Brain microvascular endothelial cell (primary cell): ENCODE measurements around the gene STX12.
"Not testable (repeated sequence)": the region's sequence is repeated elsewhere in the genome, so short reads cannot be mapped to it uniquely, and the experiment has no call there.

Source experiments
- DNase-seq: peaks from one replicate; pipeline ENCODE4 v3.0.0-alpha.2; 2020
- H3K27ac ChIP-seq: fragments of 250-450 bp; sonication (Bioruptor Pico); 2 replicates; pipeline ENCODE4 v1.5.1; 2020; ENCODE audit warnings: mild to moderate bottlenecking, moderate library complexity
- H3K27me3 ChIP-seq: fragments of 250-450 bp; sonication (Bioruptor Pico); replicated peaks from 2 replicates; pipeline ENCODE4 v1.5.1; 2020; ENCODE audit warnings: mild to moderate bottlenecking
- H3K36me3 ChIP-seq: fragments of 250-450 bp; sonication (Bioruptor Pico); replicated peaks from 2 replicates; pipeline ENCODE4 v1.5.1; 2020; ENCODE audit warnings: mild to moderate bottlenecking
- H3K4me3 ChIP-seq: 2 replicates; pipeline ENCODE4 v1.5.1; 2011; ENCODE audit warnings: low read depth, mild to moderate bottlenecking, control low read depth, low read length, moderate library complexity
- in situ Hi-C: cut with HindIII; loops from 2 replicates; pipeline ENCODE4 v1.10.0; 2017; ENCODE audit warnings: low sequenced_read_pairs, low pct_ligation_motif_present
- TF ChIP-seq, protein P1 (sequence below): IDR thresholded peaks from 2 replicates; pipeline ENCODE4 v1.5.1; 2011; ENCODE audit warnings: low read depth, mild to moderate bottlenecking, moderate library complexity, low read length, control low read depth, inconsistent platforms; ENCODE audit errors: missing control alignments

Gene STX12

GRCh38 chr1:27772036-27772931 lies 735 bp upstream of the STX12 start:
- no peaks in the 10 kb centered on the region for H3K36me3 ChIP-seq
- H3K4me3 ChIP-seq, result peak overlapping the region; percentile 93
- H3K27ac ChIP-seq, result peak overlapping the region; percentile 73
- no peak for DNase-seq
- no peaks in the 10 kb centered on the region for H3K27me3 ChIP-seq
- TF ChIP-seq, protein P1, sequence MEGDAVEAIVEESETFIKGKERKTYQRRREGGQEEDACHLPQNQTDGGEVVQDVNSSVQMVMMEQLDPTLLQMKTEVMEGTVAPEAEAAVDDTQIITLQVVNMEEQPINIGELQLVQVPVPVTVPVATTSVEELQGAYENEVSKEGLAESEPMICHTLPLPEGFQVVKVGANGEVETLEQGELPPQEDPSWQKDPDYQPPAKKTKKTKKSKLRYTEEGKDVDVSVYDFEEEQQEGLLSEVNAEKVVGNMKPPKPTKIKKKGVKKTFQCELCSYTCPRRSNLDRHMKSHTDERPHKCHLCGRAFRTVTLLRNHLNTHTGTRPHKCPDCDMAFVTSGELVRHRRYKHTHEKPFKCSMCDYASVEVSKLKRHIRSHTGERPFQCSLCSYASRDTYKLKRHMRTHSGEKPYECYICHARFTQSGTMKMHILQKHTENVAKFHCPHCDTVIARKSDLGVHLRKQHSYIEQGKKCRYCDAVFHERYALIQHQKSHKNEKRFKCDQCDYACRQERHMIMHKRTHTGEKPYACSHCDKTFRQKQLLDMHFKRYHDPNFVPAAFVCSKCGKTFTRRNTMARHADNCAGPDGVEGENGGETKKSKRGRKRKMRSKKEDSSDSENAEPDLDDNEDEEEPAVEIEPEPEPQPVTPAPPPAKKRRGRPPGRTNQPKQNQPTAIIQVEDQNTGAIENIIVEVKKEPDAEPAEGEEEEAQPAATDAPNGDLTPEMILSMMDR, result no peak
- in situ Hi-C loops, result no loop called here

DNA sequence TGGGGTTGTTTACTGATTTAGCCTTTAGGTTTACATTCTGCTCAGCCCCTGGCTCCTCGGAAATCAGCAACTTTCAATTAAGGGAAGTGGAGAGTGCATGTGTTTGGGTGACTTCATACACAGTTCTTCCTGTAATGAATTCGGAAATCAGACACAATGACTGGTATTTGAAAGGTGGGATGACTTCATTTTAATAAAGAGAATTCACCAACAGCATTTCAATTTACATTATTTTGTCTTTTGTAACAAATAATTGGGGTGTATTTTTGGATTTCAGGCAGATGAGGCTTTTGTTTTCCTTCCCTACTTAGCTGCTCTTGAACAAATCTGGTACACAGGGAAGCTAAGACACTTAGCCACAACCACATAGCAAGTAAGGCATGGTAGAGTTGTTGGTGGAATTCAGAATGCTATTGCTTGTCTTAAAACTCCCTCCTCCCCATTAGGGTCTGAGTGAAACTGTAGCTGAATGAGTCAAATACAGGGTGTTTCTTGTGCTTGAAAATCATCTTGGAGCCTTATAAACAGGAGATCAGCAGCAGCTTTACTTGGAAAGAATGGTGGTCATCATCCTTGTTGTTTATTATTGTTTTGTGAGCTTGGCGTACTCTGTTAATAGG lies 917 bp downstream of the STX12 start:
- Histone ChIP-seq H3K27ac (peak overlapping the region; percentile 44), H3K36me3 (no peaks in the 10 kb centered on the region), H3K27me3 (no peaks in the 10 kb centered on the region), H3K4me3 (peak overlapping the region; percentile 93)
- no peak for DNase-seq
- TF ChIP-seq, protein P1, result no peak
- in situ Hi-C loops, result no loop called here

DNA sequence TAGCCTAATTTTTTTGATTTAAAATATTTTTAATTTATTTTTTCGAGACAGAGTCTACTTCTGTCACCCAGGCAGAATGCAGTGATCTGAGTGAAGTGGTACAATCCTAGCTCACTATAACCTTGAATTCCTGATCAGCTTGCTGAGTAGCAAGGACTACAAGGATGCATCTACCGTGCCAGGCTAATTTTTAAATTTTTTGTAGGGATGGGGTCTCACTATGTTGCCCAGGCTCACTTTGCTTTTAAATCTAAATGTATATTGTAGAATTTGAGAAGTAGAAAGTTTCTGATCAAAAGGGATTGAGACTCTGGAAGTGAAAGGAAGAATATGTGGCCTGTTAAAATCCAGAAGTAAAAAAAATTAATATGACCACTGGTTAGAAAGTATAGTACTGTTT lies 1.6 kb downstream of the STX12 start:
- no peak overlapping the region for H3K4me3 ChIP-seq
- H3K27me3 ChIP-seq, result no peaks in the 10 kb centered on the region
- in situ Hi-C loops, result no loop called here
- H3K36me3 ChIP-seq, result no peaks in the 10 kb centered on the region
- DNase-seq, result no peak
- no peak overlapping the region for H3K27ac ChIP-seq
- TF ChIP-seq, protein P1, result no peak

DNA sequence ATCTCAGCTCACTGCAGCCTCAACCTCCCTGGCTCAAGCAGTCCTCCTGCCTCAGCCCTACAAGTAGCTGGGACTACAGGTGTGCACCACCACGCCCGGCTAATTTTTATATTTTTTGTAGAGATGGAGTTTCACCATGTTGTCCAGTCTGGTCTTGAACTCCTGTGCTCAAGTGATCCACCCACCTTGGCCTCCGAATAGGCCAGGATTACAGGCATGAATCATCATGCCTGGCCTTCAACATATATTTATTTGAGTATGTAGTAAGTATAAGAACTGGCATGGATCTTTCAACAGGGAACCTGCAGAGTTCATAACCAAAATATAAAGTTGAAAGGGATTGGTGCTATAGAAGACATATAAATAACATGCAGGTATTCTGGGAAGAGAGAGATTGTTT lies 2.3 kb downstream of the STX12 start:
- H3K27ac ChIP-seq, H3K36me3 ChIP-seq, H3K27me3 ChIP-seq, DNase-seq, H3K4me3 ChIP-seq, in situ Hi-C loops: not testable (repeated sequence)

DNA sequence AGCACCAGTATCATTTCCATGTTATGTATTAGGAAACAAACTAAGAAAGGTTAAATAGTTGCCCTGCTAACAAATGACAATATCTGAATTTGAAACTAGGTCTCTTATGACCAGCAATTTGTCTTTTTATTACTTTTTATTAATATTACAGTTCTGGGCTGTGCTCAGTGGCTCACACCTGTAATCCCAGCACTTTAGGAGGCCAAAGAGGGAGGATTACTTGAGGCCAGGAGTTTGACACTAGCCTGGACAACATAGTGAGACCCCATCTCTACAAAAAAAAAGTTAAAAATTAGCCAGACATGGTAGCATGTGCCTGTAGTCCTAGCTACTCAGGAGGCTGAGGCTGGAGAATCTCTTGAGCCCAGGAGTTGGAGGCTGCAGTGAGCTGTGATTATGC lies 3.3 kb downstream of the STX12 start:
- H3K36me3 ChIP-seq, in situ Hi-C loops, H3K27ac ChIP-seq: not testable (repeated sequence)

DNA sequence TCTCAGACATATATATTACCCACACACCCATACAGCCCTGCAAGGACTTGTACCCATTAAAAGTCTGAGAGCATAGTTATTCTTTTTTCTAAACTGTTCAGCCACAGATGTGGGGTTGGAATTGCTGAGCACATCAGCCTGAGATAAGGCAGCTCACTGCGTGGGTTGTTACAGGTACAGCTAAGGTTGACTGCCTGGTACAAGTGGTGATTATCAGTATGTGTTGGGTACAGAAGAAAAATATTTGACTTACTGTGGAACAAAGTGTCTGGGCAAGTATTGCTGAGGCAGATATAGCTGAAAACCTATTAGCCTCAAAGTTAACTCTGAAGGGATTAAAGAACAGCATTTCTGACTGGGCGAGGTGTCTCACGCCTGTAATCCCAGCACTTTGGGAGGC lies 5.0 kb downstream of the STX12 start:
- H3K27ac ChIP-seq, result no peak overlapping the region
- no peak overlapping the region for H3K4me3 ChIP-seq
- H3K36me3 ChIP-seq, result no peaks in the 10 kb centered on the region
- in situ Hi-C loops, result no loop called here
- TF ChIP-seq, protein P1, result no peak
- no peaks in the 10 kb centered on the region for H3K27me3 ChIP-seq
- DNase-seq, result no peak

More for the DNA sequence above, 3.3 kb downstream of the STX12 start:
- H3K27me3 ChIP-seq, H3K4me3 ChIP-seq, DNase-seq: not testable (repeated sequence)
